NCI-H2196 (cell line): ENCODE results near the gene COL28A1.
"Not testable (repeated sequence)": the region's sequence is repeated elsewhere in the genome, so short reads cannot be mapped to it uniquely, and the experiment has no call there.

Source experiments
- DNase-seq: peaks from one replicate; lab custom pipeline; 2025; ENCODE audit not compliant: unreplicated experiment; lab: John Stamatoyannopoulos, UW

COL28A1 gene

GRCh38 chr7:7562736-7563135 lies 27.1 kb upstream of the COL28A1 start:
- DNase-seq = no peak

GRCh38 chr7:7561591-7561990 lies 25.9 kb upstream of the COL28A1 start:
- DNase-seq = not testable (repeated sequence)

GRCh38 chr7:7557252-7557651 lies 21.6 kb upstream of the COL28A1 start:
- DNase-seq = no peak

GRCh38 chr7:7556852-7557251 lies 21.2 kb upstream of the COL28A1 start:
- DNase-seq = no peak

- DNase-seq = peak; percentile 79
These were observed 19.2 kb upstream of the COL28A1 start for GRCh38 chr7:7554649-7555575.

- peak; percentile 20 for DNase-seq
These were observed 18.4 kb upstream of the COL28A1 start for GRCh38 chr7:7554021-7554432.

- DNase-seq = no peak
These were observed 17.7 kb upstream of the COL28A1 start for GRCh38 chr7:7553386-7553785.

GRCh38 chr7:7552199-7552598 lies 16.5 kb upstream of the COL28A1 start:
- no peak for DNase-seq

GRCh38 chr7:7550663-7551062 lies 15.0 kb upstream of the COL28A1 start:
- DNase-seq = no peak

- DNase-seq = no peak
These were observed 12.7 kb upstream of the COL28A1 start for GRCh38 chr7:7548407-7548806.

GRCh38 chr7:7542251-7542835 lies 6.7 kb upstream of the COL28A1 start:
- no peak for DNase-seq

- no peak for DNase-seq
These were observed 4.0 kb upstream of the COL28A1 start for GRCh38 chr7:7539711-7540110.

- no peak for DNase-seq
These were observed 3.5 kb upstream of the COL28A1 start for GRCh38 chr7:7539152-7539551.

GRCh38 chr7:7537711-7538110 lies 2.0 kb upstream of the COL28A1 start:
- no peak for DNase-seq

GRCh38 chr7:7536396-7537019 lies 835 bp upstream of the COL28A1 start:
- peak; percentile 21 for DNase-seq

GRCh38 chr7:7533831-7534430 lies 1.7 kb downstream of the COL28A1 start:
- DNase-seq = no peak

- peak; percentile 77 for DNase-seq
These were observed 6.3 kb downstream of the COL28A1 start for GRCh38 chr7:7529328-7529727.

GRCh38 chr7:7527047-7527446 lies 8.6 kb downstream of the COL28A1 start:
- DNase-seq = no peak

GRCh38 chr7:7526006-7526405 lies 9.7 kb downstream of the COL28A1 start:
- DNase-seq = no peak

- no peak for DNase-seq
These were observed 11.6 kb downstream of the COL28A1 start for GRCh38 chr7:7524121-7524520.

GRCh38 chr7:7522421-7522820 lies 13.3 kb downstream of the COL28A1 start:
- no peak for DNase-seq

- DNase-seq = no peak
These were observed 14.4 kb downstream of the COL28A1 start for GRCh38 chr7:7521259-7521658.
